CD1c-positive myeloid dendritic cell (primary cell): ENCODE results near the gene PPP2R2D.

Experiments
- DNase-seq: peaks from one replicate; pipeline ENCODE4 v3.0.0-alpha.2; 2016; ENCODE audit errors: extremely low spot score

PPP2R2D gene

GRCh38 chr10:131889755-131890154 is 11.1 kb upstream of the PPP2R2D start:
- DNase-seq, result no peak

- DNase-seq, result no peak
Measured at GRCh38 chr10:131890276-131891195, 10.3 kb upstream of the PPP2R2D start.

DNA sequence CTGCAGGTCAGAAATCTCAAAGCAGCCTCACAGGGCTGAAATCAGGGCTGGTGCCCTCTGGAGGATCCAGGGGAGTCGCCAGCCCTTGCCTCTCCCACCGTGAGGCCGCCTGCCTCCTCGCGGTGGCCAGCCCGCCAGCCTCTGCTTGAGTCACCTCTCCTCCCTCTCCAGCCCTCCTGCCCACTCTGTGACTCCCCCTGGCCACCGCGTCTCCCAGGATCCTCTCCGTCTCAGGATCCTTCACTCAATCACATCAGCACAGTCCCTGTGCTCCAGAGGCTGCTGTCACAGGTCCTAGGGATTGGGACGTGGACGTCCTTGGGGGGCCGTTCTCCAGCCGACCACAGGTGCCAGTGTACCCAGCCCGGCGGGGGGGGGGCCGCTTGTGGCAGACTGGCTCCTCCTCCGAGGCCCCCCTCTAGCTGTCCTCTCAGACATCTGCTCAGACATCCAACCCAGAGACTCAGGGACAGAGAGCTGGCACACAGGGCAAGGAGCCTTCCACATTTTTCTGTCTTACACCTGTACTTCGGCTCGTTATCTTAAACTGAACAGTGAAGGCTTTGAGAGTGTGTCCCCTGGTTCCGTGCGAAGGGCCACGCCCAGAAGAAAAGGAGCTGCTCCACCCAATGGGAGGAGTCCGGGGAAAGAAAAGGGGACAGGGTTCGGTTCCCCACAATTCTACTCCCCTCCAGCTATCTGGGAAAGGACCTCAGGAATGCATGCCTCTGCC is 9.4 kb upstream of the PPP2R2D start:
- no peak for DNase-seq

DNA sequence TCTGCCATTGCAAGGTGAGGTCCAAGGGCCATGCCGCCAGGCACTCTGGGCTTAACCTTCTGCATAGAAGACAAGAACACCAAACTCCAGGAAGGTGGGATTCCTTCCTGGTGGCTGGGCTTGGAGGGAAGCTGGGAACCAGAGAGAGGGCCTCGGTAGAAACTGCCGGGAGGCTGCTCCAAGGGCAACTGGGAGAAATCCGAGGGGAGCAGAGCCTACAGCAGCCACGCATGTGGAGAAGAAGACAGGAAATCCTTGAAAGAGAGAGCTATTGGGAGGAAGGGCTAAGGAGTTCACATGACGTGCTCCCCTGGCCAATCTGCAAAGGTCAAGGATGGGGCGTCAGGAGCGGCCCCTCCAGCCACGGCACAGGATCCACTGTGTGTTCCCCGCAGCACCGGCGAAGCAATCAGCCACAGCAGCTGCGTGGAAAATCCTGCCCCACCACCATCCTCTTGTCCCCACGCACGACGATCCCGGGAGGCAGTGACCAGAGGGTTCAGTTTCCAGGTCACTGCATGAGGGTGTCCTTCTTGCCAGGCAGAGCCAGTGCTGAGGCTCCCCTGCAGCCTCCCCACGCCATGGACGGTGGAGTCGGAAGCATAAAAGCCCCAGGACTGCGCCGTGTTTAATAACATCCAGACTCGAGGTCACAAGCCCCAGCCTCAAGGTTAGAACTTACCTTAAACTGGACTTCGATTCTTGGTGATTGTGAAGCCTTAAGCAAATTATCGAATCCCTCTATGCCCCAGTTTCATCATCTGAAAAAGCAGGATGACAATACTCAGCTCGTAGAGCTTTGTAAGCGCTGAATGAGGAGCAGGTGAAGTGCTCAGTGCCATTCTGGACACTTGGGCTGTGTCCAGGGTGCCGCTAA is 8.6 kb upstream of the PPP2R2D start:
- no peak for DNase-seq

DNA sequence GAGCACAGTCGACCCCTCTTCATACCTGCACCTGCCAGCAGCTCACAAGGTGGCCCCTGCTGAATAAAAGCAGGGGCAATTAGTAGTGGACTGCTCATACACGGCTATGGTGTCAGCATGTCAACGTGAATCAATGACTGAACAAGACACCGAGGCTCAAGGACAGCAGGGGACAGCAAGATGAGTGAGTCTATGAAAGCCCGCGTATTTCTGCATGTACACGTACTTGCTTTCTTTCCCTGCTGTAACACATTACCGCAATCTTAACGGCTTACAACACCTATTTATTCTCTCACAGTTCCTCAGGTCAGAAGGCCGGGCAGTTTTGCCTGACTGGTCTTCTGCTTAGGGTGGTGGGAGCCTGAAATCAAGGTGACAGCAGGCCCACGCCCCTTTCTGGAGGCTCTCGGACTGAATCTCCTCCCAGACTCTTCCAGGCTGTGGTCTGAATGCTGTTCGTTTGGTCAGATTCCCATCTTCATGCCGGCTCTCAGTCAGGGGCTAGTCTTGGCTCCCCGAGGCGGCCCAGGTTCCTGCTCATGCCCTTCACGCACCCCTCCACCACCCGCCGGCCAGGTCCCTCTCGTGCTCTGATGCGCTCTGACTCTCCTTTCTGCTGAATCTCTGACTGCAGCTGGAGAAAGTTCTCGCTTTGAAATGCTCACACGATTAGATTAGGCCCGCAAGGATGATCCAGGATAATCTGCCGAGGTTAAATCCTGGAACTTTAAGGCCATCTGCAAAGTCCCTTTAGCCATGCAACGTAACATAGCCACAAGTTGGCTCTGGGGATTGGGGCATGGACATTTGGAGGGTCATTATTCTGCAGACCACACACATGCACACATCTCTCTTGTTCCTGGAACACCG is 7.8 kb upstream of the PPP2R2D start:
- DNase-seq, result no peak

GRCh38 chr10:131895116-131895515 is 5.7 kb upstream of the PPP2R2D start:
- DNase-seq, result no peak

GRCh38 chr10:131896403-131896802 is 4.4 kb upstream of the PPP2R2D start:
- DNase-seq, result peak; percentile 45

DNA sequence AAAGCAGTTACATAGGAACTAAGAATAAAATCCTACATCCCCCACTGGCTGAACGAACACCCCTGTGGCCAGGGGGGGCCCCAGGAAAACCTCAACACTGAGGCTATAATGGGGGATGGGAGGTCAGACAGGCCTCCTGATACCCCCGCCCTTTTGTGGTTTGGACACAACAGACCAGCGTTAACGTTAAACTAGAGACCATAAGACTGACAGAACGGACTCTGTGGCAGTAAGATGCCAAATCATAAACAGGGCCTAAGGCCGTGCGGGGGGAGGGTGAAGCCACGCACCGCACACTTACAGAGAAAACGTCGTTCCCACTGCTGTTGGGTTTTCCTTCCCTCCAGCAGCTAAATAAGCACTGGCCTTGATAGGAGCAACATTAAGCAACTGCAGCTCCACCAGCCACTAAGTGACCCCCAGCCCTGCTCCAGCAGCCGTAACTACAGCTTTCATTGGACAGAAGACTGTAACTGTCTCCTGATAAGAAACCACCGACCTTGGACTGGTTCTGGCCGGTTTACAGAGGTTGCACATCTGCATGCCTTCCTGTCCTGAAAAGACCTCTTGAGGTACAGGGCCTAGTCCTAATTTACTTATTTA is 3.4 kb upstream of the PPP2R2D start:
- DNase-seq, result no peak

GRCh38 chr10:131898061-131898460 is 2.7 kb upstream of the PPP2R2D start:
- DNase-seq, result no peak

- no peak for DNase-seq
Measured at GRCh38 chr10:131898713-131899112, 2.1 kb upstream of the PPP2R2D start.

- no peak for DNase-seq
Measured at GRCh38 chr10:131899116-131899690, 1.6 kb upstream of the PPP2R2D start.

- DNase-seq, result no peak
Measured at GRCh38 chr10:131899695-131900349, 986 bp upstream of the PPP2R2D start.

DNA sequence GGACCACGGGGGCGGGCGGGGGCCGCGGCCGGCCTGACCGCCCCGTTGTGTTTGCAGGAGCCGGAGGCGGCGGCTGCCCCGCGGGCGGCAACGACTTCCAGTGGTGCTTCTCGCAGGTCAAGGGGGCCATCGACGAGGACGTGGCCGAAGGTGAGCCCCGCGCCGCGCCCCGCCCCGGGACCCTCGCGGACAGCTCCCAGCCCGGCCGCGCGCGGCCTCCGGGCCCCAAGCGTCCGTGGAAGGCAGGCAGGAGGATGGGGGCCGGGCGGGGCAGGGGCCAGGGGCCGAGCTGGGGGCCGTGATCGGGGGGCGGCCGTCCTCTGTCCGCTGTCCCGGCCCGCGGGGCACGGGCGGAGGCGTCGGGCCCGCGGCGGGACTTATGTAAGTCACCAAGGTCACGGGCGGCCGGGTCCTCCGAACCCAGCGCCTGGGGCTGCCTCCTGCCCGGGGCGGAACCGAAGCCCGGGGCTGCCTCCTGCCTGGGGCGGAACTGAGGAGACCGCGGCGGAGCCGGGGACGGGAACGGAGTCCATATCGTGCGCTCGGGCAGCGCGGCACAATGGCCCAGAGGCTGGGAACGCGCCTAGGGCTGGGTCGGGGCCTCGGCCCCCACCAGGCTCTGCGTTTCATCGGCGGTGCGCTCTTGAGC is 497 bp downstream of the PPP2R2D start:
- DNase-seq, result peak; percentile 79

DNA sequence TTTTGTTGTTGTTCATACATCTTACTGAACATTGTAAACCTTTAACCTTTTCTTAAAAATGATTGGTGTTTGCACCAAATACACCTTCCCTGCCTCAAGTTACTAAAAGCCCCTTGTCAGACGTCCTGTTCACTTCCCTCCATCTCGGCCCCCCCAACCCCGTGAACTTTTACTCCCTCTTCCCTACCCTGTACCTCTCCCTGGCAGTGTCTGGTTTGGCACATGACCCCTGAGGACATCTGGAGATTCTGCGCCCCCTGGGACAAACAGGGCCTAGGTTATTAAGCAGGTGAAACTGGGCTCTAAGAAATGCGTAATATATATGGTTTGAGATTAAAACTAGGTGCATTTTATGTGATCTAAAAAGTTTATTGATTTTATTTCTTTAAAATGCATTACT is 1.4 kb downstream of the PPP2R2D start:
- DNase-seq, result peak; percentile 6

DNA sequence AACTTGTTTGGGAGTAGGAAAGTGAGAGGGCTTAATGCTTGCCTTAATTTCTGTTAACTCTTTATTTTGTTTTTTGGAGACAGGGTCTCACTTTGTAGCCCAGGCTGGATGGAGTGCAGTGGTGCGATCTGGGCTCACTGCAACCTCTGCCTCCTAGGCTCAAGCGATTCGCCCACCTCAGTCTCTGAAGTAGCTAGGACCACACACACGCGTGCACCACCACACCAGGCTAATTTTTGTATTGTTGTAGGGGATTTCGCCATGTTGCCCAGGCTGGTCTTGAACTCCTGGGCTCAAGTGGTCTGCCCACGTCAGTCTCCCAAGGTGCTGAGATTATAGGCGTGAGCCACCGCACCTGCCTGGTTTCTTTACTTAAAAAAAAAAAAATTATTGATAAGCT is 1.9 kb downstream of the PPP2R2D start:
- no peak for DNase-seq

DNA sequence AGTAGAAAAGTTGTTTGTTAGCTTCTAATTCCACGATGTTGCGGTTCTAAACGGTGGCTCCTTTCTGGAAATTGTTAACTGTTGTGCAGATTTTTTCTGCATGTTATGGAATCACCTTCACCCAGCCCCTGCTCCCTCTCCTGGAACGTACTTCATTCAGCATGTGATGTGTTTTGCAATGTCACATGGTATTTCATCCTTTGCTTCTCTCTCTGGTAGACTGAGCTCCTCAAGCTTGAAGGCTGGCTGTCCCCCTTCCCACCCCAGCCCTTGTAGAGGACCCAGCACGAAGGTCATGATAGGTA is 4.4 kb downstream of the PPP2R2D start:
- no peak for DNase-seq

- no peak for DNase-seq
Measured at GRCh38 chr10:131905603-131906268, 4.9 kb downstream of the PPP2R2D start.

DNA sequence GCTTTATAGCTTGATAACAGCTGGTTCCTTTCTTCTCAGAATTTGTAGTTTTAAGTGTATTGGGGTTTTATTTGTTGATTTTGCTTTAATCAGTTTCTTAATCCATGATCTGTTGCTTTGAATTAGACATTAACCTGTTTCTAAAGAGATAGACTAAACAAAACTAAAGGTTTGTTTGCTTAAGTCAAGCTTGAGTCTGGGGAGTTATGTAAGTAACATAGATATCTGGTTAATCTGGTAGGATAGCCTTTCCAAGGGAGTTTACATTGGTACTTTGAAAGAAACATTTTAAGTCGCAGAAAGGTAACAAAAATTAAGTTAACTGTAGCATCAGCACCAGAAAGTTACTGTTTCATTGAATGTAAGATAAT is 5.4 kb downstream of the PPP2R2D start:
- no peak for DNase-seq

DNA sequence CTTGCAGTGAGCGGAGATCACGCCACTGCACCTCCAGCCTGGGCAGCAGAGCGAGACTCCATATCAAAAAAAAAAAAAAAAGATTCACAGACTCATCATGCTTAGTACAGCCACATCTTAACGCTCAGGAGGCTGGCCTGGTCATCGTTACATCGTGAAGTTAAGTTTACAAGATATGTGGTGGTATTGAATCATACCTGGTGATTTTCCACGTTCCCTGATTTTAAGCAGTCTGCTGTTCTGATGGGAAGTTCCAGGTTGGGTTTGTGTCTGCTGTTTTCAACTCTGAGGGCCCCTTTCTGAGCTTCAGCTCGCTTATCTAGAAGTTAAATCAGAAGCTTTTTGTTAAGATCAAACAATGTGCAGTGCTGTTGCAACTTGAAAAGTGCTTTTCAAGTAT is 6.9 kb downstream of the PPP2R2D start:
- DNase-seq, result no peak
